ENCODE results near the gene MSI2.
"Not testable (repeated sequence)": the region's sequence is repeated elsewhere in the genome, so short reads cannot be mapped to it uniquely, and the experiment has no call there.

Gene MSI2

DNA sequence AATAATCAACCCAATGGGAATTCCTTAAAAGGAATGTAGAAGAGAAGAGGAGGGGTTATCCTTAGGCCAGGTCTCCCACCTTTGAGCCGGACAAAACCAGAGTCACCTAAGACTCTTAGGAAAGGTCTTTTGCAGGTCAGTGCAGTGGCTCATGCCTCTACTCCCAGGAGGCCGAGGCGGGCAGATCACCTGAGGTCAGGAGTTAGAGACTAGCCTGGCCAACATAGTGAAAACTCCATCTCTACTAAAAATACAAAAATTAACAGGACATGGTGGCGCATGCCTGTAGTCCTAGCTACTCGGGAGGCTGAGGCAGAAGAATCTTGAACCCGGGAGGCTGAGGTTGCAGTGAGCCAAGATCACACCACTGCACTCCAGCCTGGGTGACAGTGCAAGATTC, 365.5 kb downstream of the MSI2 start:
- in situ Hi-C loops (cut with MboI; ENCODE audit: low sequenced_read_pairs) = not testable (repeated sequence)

GRCh38 chr17:57622306-57622682, 366.0 kb downstream of the MSI2 start:
- in situ Hi-C loops (cut with MboI; ENCODE audit: low sequenced_read_pairs) = no loop called here

GRCh38 chr17:57622683-57623433, 366.5 kb downstream of the MSI2 start:
- in situ Hi-C loops (cut with MboI; ENCODE audit: low sequenced_read_pairs) = no loop called here

- in situ Hi-C loops (cut with MboI; ENCODE audit: low sequenced_read_pairs) = no loop called here
These were observed 367.3 kb downstream of the MSI2 start for GRCh38 chr17:57623620-57624019.

DNA sequence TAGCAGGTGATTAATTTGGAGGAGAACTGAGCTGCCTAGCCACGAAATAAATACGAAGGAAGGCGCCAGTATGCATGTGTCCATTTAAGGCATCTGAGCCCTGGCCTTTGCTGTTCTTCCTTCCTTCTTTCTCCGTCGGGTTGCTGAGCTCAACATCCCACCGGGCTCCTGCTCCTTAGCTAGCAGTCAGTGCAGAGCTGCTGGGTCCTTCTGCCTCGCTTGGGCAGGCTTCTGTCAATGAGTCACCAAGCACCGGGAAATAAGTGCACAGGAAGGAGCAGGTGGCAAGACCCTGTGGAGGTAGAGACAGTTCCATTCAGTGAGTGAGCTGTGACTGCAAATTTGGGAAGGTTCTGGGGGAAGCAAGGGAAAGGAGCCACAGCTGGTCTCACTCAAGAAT, 368.1 kb downstream of the MSI2 start:
- in situ Hi-C loops (cut with MboI; ENCODE audit: low sequenced_read_pairs) = no loop called here

DNA sequence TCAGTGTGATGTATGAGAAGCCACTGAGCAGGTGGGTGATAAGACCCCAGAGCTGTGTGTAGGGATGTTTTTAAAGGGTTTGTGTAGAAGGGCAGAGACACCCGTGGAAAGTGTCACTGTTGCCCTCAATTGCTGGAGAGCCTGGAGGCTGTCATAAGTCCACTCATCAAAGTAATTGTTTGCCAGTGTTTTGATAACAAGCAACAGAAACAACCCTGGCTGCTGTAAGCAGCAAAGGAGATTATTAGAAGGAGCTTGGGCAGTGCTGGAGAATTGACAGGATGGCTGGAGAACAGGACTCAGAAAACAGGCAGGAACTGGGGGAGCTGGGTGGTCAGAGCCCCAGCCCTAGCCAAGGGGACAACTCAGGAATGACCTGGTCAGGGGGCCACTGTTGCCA, 369.2 kb downstream of the MSI2 start:
- in situ Hi-C loops (cut with MboI; ENCODE audit: low sequenced_read_pairs) = no loop called here

DNA sequence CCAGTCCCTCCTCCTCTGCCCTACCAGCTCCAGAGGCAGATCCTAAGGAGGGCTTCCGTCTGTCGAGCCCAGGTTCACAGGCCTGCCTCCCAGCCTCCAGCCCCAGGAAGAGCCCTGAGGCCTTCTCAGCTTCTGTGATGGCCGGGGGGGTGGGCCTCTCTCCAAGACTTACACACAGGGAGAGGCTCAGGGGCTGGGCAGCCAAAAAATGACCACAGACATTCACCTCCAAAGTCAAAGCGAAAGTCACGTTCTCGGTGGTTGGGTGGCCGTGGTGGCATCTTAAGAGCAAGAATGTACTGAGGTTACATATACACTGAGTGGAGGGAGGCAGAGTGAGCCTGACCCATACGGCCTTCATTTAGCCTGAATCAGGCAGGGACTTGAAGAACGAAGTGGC, 369.6 kb downstream of the MSI2 start:
- in situ Hi-C loops (cut with MboI; ENCODE audit: low sequenced_read_pairs) = no loop called here

DNA sequence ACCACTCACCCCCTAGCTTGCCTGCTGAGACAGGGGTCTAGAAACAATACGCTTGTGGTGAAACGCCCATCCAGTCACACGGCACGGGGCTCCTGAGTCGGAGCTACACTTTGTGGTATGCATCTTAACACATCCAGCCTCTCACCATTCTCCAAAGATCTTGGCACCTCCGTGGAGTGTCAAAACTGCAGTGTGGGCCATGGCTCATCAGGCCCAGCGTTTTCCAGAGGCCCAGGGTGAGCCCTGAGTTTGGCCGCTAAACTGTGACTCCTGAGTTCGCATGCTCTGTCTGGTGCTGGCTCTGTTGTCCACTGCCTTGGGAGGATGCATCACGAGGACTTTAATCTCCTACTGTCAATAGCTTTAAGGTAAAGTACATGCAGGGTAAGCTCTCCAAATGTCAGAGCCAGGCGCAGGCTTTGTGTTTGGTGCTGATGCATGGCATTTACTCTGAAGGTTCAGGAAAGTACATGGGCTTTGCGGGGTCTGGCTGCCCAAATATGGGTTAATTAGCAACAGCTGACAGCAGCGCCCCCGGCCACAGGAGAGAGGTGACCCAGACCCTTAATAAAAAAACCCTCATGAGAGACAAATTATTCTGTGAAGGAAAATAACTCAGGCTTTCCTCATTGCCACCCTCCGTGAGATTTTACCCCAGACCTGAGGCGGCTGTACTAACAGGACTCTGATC, 370.3 kb downstream of the MSI2 start:
- in situ Hi-C loops (cut with MboI; ENCODE audit: low sequenced_read_pairs) = no loop called here

DNA sequence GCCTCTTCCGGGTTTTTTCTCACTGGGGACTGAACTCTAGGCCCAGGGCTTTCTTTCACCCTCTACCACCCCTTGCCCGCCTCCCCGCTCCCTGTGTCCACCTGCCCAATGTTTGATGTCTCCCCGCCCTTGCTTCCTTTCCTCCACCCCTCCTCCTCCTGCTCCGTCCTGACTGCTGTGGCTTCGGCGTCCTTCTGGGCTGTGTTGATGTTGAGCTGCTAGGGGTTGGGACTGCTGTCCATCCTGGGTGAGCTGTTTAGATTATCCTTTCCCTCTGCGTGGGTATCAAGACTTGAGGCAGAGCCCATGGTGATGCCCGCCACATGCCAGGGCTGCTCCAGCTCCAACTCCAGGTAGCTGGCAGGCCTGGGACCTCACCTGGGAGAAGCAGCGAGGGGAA, 371.3 kb downstream of the MSI2 start:
- in situ Hi-C loops (cut with MboI; ENCODE audit: low sequenced_read_pairs) = no loop called here

DNA sequence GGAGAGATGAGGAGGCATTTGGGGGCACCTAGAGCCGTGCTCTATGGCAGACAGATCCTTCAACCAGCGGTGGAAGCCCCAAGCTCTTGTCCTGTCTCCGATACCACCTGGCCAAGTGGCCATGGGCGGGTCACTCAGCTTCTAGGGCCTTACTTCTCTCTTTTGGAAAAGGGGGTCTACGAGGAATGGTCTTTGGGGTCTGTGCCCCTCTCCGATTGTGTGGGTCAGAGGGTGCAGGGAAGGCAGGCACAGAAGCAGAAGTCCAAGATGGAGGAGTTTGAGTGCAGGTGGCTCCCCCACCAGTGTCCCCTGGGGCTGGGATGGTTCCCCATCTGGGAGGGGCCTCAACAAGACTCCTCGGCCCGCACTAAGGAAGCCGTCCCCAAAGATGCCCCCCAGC, 372.1 kb downstream of the MSI2 start:
- in situ Hi-C loops (cut with MboI; ENCODE audit: low sequenced_read_pairs) = no loop called here

- in situ Hi-C loops (cut with MboI; ENCODE audit: low sequenced_read_pairs) = no loop called here
These were observed 373.1 kb downstream of the MSI2 start for GRCh38 chr17:57629470-57629869.

GRCh38 chr17:57629886-57630285, 373.6 kb downstream of the MSI2 start:
- in situ Hi-C loops (cut with MboI; ENCODE audit: low sequenced_read_pairs) = no loop called here

DNA sequence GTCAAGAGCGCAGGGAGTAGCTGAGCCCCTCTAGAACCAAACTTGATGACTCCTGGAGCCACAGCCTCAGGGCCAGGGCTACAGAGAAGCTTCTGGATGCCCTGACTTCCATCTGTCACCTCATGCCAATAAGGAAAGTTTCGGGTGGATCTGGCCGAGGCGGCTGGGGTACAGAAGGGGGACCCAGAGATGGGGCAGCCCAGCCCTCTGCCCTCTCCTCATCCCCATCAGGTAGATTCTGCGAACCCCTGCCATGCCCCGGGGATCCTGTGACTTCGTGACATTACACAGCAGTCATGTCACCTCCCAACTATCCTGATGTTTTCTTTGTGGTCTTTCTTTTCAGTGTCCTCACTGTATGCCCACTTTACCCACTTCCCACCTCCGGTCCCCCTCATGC, 374.4 kb downstream of the MSI2 start:
- in situ Hi-C loops (cut with MboI; ENCODE audit: low sequenced_read_pairs) = no loop called here

- in situ Hi-C loops (cut with MboI; ENCODE audit: low sequenced_read_pairs) = no loop called here
These were observed 375.5 kb downstream of the MSI2 start for GRCh38 chr17:57631871-57632270.

- in situ Hi-C loops (cut with MboI; ENCODE audit: low sequenced_read_pairs) = no loop called here
These were observed 376.0 kb downstream of the MSI2 start for GRCh38 chr17:57632294-57632693.

DNA sequence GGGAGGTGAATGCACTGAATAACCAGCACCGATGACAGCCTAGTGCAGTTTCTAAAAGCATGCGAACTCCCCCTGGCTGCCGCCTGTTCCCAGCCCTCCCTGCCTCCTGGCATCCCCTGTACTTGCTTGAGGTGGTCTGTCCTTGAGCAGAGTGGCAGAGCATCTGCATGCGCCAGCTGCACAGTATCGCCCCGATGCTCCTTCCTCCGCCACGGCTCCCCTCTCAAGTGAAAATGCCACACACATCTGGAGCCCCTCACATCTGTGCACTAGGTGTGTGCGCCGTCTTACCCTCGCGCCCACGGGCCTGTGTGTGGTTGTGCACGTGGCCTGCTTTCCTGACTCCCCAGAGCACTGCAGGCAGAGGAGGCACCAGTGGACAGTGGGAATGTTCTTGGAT, 376.9 kb downstream of the MSI2 start:
- in situ Hi-C loops (cut with MboI; ENCODE audit: low sequenced_read_pairs) = no loop called here

- in situ Hi-C loops (cut with MboI; ENCODE audit: low sequenced_read_pairs) = no loop called here
These were observed 378.6 kb downstream of the MSI2 start for GRCh38 chr17:57634713-57635465.

DNA sequence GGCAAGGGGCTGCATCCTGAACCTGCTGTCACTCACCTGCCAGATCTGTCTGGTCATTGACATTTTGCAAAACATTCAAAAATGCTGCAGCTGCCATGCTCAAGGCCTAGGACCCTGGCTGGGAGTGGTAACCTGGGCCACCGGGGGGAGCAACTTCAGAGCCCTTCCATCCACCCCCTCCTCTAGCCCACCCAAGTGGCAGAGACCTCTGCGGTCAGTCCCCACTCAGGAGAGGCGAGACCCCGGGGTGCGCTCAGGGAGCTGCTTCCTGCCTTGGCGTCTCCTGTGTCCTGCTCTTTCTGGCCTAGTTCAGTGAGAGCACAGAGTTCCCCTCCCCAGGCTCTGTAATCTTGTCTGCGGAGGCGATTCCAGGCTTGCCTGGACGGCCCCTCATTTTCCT, 380.0 kb downstream of the MSI2 start:
- in situ Hi-C loops (cut with MboI; ENCODE audit: low sequenced_read_pairs) = no loop called here

DNA sequence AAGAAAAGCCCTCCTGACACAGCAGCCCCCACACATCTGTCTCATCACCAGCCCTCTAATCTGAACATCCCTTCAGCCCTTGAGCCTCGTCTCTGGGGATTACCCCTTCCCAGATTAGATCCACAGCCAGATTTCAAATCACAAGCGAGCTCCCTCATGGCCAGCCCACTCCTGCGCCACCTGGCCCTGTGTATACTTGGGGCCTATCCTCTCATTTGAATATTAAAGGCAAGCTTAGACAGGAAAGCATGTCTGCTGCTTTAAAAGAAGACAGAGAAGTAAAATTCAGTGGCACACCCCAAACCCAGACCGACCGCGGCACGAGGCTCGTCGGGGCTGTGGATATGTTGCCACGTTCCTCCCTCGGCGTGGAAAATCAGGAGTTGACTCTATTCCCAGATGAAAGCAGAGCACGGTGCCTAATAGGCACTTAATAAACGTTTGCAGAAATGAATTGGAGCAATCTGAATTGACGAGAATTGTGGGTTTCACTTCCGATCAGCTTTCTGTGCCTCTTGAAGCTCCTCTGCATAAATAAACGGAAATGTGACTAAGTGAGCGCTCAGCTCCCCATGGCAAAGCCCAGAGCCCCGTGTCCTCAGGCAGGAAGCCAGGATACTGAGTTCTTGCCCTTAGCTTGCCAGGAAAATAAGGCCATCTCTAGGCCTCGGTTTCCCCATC, 380.8 kb downstream of the MSI2 start:
- in situ Hi-C loops (cut with MboI; ENCODE audit: low sequenced_read_pairs) = no loop called here

DNA sequence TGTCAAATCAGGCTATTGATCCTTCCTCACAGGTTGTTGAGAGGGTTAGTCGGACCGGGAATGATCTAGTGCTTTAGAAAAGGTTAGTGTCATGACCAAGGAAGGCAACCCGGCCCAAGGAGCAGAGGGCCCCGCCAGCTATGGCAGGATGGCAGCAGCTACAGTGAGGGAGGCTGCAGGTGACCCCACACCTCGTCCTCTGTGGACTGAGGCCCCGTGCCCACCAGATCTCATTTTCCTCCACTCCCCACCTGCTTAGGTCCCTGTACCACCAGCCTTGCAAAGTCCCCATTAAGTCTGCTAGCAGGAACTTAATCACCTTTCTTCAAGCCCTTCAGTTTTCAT, 381.3 kb downstream of the MSI2 start:
- in situ Hi-C loops (cut with MboI; ENCODE audit: low sequenced_read_pairs) = no loop called here

DNA sequence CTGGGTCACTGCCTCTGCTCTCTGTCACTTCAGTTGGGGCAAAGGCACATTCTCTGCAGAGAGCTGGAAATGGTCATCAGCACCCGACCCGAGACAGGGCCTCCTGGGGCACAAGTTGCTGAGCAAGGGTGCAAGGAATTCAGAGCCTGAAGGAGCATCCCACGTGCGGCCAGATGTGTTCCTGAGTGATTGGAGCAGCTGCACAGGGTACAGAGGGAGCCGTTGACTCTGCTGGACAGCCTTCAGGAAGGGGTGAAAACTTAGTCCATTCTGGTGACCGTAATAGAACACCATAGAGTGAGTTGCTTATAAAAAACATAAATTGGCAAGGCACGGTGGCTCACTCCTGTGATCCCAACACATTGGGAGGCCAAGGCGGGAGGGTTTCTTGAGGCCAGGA, 382.0 kb downstream of the MSI2 start:
- in situ Hi-C loops (cut with MboI; ENCODE audit: low sequenced_read_pairs) = no loop called here

DNA sequence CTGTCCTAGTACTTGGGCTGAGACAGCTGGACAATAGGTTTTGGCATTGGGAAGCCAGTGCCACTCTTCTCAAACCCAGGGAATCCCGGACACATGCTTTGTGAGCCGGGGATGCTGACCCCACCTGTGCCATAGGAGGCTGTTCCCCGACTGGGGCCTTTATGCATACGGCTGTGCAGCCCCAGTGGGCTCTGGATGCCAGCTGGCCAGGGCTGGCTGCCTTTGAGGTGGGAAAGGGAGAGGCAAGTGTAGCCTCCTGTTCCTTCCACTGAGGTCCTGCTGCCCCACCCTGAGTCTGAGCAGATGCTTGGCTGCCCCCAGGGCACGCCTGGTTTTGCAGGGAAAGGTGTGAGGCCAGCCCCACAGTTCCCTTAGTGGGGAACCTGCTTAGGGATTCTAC, 383.1 kb downstream of the MSI2 start:
- in situ Hi-C loops (cut with MboI; ENCODE audit: low sequenced_read_pairs) = no loop called here
